DMS 273 (cell line): Measurements from ENCODE around the gene ZFP14.
A peak's percentile ranks its signal among the peaks of the same experiment; 100 is the strongest.
"Not testable (repeated sequence)": the region's sequence is repeated elsewhere in the genome, so short reads cannot be mapped to it uniquely, and the experiment has no call there.

Source experiments
- DNase-seq: peaks from one replicate; lab custom pipeline; 2025; ENCODE audit not compliant: unreplicated experiment; lab: John Stamatoyannopoulos, UW

The ZFP14 gene

DNA sequence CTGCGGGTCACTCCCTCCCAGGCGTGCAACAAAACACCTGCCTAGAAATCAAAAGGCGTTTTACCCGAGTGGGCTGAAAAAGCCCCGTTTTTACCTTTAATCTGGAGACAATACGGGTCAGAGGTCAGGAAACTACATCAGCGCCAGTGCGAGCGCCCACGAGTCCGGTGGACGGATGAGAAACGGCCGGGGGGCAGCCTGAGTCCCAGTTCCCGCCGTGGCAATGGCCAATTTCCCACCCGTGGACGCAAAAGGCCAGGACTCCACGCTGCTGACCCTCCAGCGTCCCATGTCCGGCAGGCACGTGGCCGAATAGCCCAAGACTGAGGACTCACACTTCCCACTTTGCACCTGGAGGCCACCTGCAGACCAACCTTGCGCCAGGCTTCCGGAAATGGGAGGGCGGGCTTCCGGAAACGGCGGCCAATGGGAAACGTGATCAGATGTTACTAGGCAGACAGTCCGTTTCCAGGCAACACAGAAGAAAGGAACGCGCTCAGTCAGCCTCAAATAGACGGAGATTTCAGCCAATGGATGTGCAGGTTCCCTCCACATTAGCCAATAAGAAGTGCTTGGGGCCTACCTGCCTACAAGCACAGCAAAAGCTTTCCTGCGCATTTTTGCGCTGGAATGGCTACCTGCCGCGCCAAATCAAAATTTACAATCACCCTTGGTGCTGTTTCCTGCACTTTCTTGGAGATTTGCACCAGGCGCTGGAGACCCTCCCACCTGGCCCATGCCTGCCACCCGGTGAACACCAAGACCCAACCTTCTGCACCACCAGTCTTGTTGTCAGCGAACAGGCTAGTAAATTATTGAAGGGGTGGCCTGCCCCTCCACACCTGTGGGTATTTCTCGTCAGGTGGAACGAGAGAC, 47.4 kb downstream of the ZFP14 start:
- peak; percentile 97 for DNase-seq

DNA sequence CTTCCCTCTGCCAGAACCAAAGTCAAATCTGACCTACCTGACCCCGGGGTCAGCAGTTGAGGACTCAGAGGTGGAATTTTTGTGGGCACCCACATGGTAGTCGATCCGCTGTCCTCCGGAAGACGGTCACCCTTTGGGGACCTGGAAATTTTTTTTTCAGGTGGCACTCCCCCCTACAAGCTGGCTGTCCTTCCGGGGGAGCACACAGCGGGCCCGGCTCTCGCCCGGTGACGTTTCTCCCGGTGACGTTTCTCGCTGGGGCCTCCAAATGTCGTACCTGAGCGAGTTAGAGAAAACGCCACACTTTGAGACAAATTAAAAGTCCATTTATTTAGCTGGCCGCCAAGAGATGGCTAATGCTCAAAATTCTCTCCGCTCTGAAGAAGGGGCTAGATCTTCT, 48.8 kb downstream of the ZFP14 start:
- DNase-seq = no peak

GRCh38 chr19:36329534-36329933, 49.5 kb downstream of the ZFP14 start:
- not testable (repeated sequence) for DNase-seq

GRCh38 chr19:36326649-36327048, 52.4 kb downstream of the ZFP14 start:
- DNase-seq = not testable (repeated sequence)

- DNase-seq = not testable (repeated sequence)
Measured at GRCh38 chr19:36315164-36315563, 63.8 kb downstream of the ZFP14 start.

DNA sequence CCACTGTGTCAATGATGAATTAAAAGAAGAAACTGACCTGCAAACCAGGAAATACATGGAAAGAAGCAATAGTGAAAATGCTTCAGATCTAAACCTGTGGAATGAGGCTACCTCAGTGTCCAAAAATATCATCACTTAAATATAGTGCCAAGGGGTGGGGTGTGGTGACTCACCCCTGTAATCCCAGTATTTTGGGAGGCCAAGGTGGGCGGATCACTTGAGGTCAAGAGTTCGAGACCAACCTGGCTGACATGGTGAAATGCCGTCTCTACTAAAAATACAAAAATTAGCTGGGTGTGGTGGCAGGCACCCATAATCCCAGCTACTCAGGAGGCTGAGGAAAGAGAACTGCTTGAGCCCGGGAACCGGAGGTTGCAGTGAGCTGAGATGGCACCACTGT, 64.9 kb downstream of the ZFP14 start:
- not testable (repeated sequence) for DNase-seq

DNA sequence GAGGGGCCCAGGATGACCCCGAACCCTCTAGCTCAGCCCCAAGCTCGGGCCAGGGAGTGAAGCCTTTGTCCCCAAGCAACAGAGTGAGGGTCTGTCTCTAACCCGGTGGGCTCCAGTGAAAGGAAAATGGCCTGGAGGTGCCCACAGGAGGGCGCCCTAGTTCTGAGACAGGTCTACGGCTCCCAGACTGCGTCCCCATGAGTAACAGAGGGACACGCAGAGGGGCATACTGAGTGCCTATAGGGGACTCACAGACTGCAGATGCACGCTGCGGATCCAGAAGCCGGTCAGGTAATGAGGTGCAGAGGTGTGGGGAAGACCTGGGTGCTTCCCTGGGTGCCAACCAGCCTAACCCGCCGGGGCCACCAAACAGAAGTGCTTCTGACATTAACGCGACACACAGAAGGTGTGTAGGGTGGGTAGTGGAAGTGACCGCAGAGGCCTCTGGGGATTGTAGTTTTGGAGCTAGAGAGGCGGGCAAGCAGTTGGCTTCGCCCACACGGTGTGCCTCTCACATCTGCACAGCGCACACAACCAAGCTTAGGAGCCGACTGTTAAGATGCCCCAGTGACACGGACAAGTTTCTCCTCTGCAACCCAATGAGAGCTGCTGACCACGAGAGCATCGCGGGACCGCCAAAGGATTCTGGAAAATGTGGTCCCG, 67.8 kb downstream of the ZFP14 start:
- not testable (repeated sequence) for DNase-seq

DNA sequence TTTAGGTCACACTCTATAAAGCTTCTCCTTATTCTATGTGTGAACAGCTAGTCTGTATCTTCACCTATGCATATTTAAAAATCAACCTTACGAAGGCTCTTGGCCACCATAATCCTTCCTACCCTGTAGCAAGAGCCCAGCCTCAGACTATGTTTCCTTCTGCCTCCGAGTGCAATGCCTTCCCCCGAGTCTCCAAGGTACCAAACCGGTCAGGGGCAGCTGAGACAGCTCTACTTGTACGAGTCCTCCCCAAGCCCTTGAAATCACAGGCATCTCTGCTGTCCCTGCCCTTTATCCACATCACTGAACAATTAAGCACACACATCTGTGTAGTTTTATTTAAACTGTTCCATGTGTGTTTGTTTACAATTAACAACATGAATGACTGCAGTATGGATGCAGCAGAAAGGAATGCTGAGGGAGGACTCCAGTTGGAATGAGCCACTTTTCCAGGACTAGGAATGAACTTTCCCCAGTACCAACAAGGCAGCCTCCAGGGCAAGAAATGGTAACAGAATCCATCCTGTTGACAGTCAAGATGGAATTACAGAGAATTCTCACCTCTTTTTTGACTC, 68.5 kb downstream of the ZFP14 start:
- DNase-seq = not testable (repeated sequence)

DNA sequence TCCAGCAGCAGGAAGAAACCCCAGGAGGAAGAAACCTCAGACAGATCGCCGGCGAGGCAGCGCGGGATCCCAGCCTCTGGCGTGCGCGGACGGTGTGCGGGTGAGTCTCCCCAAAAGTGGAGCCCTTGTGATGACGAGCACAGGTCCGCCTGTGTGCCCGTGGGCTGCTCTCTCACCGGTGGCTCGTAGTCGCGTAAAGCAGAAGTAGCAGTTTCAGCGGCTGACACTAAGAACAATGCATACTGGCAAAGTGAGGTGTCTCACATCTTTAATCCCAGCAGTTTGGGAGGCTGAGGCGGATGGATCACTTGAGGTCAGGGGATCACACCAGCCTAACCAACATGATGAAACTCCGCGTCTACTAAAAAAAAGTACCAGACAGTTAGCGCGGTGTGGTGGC, 69.2 kb downstream of the ZFP14 start:
- not testable (repeated sequence) for DNase-seq

- DNase-seq = not testable (repeated sequence)
Measured at GRCh38 chr19:36309309-36309708, 69.7 kb downstream of the ZFP14 start.

- DNase-seq = not testable (repeated sequence)
Measured at GRCh38 chr19:36292317-36292716, 86.7 kb downstream of the ZFP14 start.
